GM12891 (cell line): ENCODE results near the gene HAGH.

ENCODE experiments used
- PAX5 ChIP-seq: IDR thresholded peaks from 2 replicates; pipeline ENCODE4 v1.6.1; 2011; ENCODE audit warnings: low read length, moderate library complexity, mild to moderate bottlenecking; ENCODE audit not compliant: insufficient read depth, severe bottlenecking
- POLR2A ChIP-seq: IDR thresholded peaks from 2 replicates; pipeline ENCODE4 v1.6.1; 2011; ENCODE audit warnings: low read depth, low read length, control low read depth
- POLR2AphosphoS5 ChIP-seq: IDR thresholded peaks from 2 replicates; pipeline ENCODE4 v1.6.1; 2011; ENCODE audit warnings: low read depth, low read length, control low read depth
- POU2F2 ChIP-seq: IDR thresholded peaks from 2 replicates; pipeline ENCODE4 v1.6.1; 2011; ENCODE audit warnings: low read depth, mild to moderate bottlenecking, control low read depth, low read length, moderate library complexity
- SPI1 ChIP-seq: IDR thresholded peaks from 2 replicates; pipeline ENCODE4 v1.6.1; 2011; ENCODE audit warnings: low read depth, low read length, control low read depth
- TAF1 ChIP-seq: IDR thresholded peaks from 2 replicates; pipeline ENCODE4 v1.6.1; 2011; ENCODE audit warnings: low read depth, low read length, control low read depth

- TF ChIP-seq POLR2A (no peak), TAF1 (no peak), POLR2AphosphoS5 (no peak), SPI1 (no peak), POU2F2 (no peak), PAX5 (no peak)
These were observed 24.4 kb upstream of the HAGH start for GRCh38 chr16:1850981-1851380.
